Activated T-cell treated with anti-CD3 and anti-CD28 coated beads, Interleukin-2, amount 50 U/mL, for 24 hours (primary cell): Measurements from ENCODE around the gene DEDD2.

Experiments used
- DNase-seq: peaks from one replicate; pipeline ENCODE4 v3.0.0-alpha.2; 2020
- H3K27ac Mint-ChIP-seq: 2 replicates; pipeline ENCODE4 v1.8.0; 2020; ENCODE audit warnings: mild to moderate bottlenecking, mixed read lengths
- H3K27me3 Mint-ChIP-seq: 2 replicates; pipeline ENCODE4 v1.8.0; 2020; ENCODE audit warnings: mixed read lengths
- H3K36me3 Mint-ChIP-seq: 2 replicates; pipeline ENCODE4 v1.8.0; 2020; ENCODE audit warnings: low read depth, mixed read lengths
- H3K4me1 Mint-ChIP-seq: 2 replicates; pipeline ENCODE4 v1.8.0; 2020; ENCODE audit warnings: low read depth, mixed read lengths
- H3K4me3 Mint-ChIP-seq: 2 replicates; pipeline ENCODE4 v1.8.0; 2020; ENCODE audit warnings: mild to moderate bottlenecking, moderate library complexity, mixed read lengths
- H3K9me3 Mint-ChIP-seq: 2 replicates; pipeline ENCODE4 v1.8.0; 2020; ENCODE audit warnings: mixed read lengths

DEDD2 gene

DNA sequence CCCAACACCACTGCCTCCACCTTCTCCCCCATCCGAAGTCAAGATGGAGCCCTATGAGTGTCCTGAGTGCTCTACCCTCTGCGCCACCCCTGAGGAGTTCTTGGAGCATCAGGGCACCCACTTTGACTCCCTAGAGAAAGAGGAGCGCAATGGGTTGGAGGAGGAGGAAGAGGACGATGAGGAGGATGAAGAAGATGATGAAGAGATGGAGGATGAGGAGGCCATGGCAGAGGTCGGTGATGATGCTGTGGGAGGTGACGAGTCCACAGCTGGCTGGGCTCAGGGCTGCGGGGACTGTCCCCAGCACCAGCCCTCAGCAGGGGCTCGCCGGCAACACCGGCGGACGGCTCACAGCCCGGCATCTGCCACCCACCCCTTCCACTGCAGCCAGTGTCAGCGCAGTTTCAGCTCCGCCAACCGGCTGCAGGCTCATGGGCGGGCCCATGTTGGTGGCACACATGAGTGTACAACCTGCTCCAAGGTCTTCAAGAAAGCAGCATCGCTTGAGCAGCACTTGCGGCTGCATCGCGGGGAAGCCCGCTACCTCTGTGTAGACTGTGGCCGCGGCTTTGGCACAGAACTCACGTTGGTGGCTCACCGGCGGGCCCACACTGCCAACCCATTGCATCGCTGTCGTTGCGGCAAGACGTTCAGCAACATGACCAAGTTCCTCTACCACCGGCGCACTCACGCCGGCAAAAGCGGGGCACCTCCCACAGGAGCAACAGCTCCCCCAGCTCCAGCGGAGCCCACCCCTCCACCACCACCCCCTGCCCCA, 7.7 kb upstream of the DEDD2 start:
- Mint-ChIP-seq H3K27ac (no peak overlapping the region), H3K36me3 (peaks cover 79% of the 10 kb centered on the region), H3K4me1 (peaks cover 49% of the 10 kb centered on the region), H3K9me3 (no peaks in the 10 kb centered on the region), H3K27me3 (no peaks in the 10 kb centered on the region), H3K4me3 (no peak overlapping the region)
- DNase-seq = no peak

DNA sequence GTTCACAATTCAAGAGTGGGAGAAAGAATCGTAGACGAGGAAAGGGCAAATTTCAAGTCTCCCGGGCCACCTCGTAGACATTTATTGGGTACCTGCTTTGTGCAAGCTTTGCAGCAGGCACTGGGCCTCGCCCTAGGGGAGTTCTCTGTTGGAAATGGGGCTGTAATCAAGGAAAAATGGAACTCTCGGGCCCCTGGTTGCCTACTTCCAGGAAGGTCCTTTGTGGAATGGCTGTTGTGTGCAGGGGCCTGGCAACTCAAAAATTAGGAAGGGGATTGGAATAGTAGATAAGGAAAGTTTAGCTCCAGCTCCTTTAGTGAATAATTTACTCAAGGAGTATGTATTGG, 3.2 kb upstream of the DEDD2 start:
- Mint-ChIP-seq H3K4me3 (peak overlapping the region; percentile 93), H3K27me3 (no peaks in the 10 kb centered on the region), H3K9me3 (no peaks in the 10 kb centered on the region), H3K36me3 (peaks cover 49% of the 10 kb centered on the region), H3K4me1 (peaks cover 51% of the 10 kb centered on the region), H3K27ac (peak overlapping the region; percentile 96)
- DNase-seq = no peak

DNA sequence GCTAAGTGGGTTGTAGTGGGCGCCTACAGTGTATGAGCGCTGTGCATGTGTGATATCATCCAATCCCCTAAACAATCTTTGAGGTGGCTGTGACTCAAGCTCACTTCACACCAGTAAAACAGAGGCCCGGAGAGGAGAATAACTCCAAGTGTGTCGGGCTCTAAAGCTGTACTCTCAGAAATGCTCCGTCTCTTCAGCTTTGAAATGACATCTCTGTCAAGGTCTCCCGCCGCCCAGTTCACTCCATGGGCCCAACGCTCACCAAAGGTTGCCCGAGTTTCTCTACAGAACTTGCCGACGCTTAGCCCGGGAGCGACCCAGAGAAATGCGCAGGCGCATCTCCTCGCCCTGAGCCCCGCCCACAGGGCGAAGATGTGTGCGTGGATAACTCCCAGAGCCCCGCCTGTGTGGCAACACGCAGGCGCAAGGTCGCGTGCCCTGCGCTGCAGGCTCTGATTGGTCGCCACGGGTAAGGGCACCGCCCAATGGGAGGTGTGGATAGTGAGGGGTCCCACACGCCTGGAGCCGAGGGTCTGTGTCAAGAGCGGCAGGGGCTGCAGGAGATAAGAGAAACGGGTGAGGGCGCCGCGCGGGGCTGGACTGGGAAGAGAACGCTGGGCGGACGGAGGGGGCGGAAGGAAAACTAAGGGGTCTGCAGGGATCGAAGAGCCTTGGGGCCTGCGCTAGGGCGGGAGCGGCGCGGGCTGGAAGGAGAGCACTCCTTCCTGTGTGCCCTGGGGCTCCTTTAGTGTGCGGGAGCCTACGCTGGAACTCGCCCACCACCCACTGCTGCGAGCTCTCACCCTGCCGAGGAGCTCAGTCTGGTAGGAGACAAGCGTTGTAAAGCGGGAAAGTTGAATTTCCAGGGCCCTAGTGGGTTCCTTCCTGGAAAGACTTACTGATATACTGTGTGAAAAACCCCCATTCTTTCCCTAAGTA, 2.6 kb upstream of the DEDD2 start, which contains the start of gene ZNF526:
Gene ZNF526 (plus strand): TSS at position 501 of the 939 bp plus-strand sequence. CDS start 4,092 bp downstream, outside the sequence.
- Mint-ChIP-seq H3K4me3 (peak within 1 kb of the TSS; percentile 93), H3K27ac (peak within 1 kb of the TSS; percentile 96), H3K27me3 (no peaks in the 10 kb centered on the region), H3K36me3 (peaks cover 49% of the 10 kb centered on the region), H3K9me3 (no peaks in the 10 kb centered on the region), H3K4me1 (peaks cover 57% of the 10 kb centered on the region)
- peak; percentile 97 for DNase-seq

DNA sequence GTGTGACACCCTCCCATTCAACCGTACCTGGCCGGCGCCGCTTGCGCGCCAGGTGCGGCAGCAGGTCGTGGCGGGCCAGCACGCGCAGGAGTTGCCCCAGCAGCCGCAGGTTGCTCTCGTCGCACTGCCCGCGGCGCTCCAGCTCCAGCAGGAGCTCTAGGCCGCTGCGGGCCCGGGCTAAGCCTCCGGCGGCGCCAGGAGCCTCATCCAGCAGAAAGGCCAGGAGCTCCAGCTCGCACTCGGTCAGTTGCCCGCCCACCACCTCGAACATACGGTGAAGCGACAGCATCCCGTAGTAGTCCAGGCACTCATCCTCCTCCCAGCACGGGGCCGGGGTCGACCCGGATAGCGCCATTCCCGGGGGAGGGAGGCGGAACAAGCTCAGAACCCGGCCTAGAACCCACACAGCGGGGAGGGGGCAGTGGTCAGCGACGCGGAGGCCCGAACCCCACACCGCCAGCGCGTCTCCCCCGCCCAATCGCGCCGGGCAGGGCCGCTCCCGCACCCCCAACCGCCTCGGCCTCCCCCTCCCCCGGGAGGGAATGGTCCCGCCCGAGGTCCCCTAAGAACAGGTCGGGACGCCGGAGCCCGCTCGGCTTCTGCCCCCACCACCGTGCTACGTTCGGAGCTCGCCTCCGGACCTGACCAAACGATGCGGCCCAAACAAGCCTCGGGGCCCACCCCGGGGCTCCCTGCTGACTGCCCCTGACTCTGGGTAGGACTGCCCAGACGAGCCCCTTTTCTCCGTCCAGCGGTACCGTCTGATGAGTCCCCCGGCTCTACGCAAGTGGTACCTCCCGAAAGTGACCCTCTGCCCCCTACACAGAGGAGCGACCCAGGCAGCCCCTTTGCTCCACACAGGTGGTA, 591 bp downstream of the DEDD2 start:
- DNase-seq = peak; percentile 59

DNA sequence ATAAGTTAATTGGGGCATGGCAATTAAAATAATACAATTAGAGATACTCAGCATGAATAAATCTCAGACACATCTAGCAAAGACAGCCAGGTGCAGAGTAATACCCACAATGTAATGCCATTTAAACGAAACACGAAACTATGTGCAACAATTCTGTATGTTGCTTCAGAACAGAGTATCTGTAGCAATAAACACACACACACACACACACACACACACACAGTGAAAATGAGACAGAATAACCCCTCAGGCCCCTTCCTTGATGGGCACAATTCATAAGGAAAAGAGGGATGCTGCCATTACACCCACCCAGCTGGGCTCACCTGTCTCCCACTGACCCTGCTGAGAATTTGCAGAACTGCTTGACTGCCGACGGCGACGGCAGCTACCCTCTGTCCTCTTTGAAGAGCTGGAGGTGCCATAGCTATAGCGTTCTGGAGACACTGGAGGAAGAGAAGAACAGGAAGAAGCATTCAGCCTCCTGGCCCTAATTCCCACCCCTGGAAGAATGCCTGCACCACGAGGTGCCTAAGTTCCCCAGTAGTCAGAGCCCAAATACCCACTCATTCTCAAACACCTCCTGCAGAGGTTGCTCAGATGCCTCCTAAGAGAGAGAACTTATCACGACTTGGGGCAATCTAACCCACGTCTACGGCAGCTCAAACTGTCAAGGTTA, 2.5 kb downstream of the DEDD2 start:
- Mint-ChIP-seq H3K4me3 (peak overlapping the region; percentile 92), H3K36me3 (peaks cover 62% of the 10 kb centered on the region), H3K27ac (peak overlapping the region; percentile 96), H3K9me3 (no peaks in the 10 kb centered on the region), H3K4me1 (peaks cover 64% of the 10 kb centered on the region), H3K27me3 (no peaks in the 10 kb centered on the region)
- no peak for DNase-seq

More for the DNA sequence above, 591 bp downstream of the DEDD2 start:
- Mint-ChIP-seq H3K9me3 (no peaks in the 10 kb centered on the region), H3K4me3 (peak overlapping the region; percentile 92), H3K27me3 (no peaks in the 10 kb centered on the region), H3K36me3 (peaks cover 59% of the 10 kb centered on the region), H3K27ac (peak overlapping the region; percentile 96), H3K4me1 (peaks cover 71% of the 10 kb centered on the region)

DNA sequence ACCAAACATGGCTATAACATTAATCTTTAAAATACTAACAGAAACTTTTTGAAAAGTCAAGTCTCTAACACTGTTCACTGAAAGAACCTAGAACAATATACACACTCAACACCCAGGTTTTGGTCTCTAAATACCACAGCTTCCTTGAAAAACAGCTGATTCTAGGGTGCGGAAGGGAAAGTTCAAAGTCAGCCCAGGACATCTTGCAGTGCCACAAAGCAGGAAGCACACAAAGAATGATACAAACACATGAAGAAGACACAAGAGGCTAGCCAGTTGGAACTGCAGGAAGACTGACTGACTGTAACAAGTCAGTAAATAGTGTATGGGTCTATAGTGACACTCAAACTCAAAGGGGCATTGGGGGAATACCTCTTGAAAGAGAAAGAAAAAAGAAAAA, 4.6 kb downstream of the DEDD2 start:
- H3K4me1 Mint-ChIP-seq = peaks cover 60% of the 10 kb centered on the region
- H3K27ac Mint-ChIP-seq = peak overlapping the region; percentile 96
- H3K4me3 Mint-ChIP-seq = no peak overlapping the region
- H3K27me3 Mint-ChIP-seq = no peaks in the 10 kb centered on the region
- H3K9me3 Mint-ChIP-seq = no peaks in the 10 kb centered on the region
- no peak for DNase-seq
- peaks cover 82% of the 10 kb centered on the region for H3K36me3 Mint-ChIP-seq

DNA sequence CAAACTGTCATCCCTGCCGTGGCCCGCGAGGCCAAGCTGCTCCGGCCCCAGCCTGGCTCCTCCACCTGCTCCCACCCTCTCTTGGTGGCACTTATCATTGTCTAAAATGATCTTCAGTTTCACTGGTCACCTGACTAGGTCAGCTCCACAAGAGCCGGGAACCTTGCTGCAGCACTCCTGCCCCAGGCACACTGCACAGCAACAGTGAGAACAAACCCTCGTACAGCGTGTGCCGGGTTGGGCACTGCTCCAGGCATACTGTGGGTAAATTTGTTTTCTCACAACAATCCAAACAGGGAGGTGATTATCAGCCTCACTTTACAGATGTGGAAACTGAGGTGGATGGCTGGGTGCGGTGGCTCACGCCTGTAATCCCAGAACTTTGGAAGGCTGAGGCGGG, 8.9 kb downstream of the DEDD2 start:
- Mint-ChIP-seq H3K36me3 (peaks cover 87% of the 10 kb centered on the region), H3K4me1 (peaks cover 63% of the 10 kb centered on the region), H3K27ac (peak overlapping the region; percentile 89), H3K9me3 (no peaks in the 10 kb centered on the region), H3K27me3 (no peaks in the 10 kb centered on the region), H3K4me3 (no peak overlapping the region)
- DNase-seq = no peak

DNA sequence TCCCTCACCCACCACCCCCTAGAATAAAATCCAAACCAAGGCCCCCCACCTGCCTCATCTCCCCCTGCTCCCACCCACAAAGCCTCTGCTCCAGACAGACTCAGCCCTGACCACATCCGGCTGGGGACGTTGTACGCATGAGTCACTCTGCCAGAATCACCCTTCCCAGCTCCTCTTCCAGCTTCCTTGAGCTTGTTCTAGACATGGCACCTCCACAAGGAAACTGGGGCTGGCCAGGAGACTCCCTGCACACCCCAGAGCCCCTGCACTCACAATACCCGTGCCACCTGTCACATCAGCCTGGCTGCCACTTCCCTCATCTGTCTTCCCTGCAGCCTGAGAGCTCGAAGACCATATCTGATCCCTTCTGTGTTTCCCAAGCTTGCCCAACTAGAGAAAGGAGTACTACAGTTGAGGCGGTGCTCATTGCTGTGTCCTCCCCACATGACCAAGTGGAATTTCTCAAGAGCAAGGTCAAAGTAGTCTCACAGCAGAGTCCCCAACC, 9.7 kb downstream of the DEDD2 start:
- Mint-ChIP-seq H3K4me3 (no peak overlapping the region), H3K36me3 (peaks cover 87% of the 10 kb centered on the region)

DNA sequence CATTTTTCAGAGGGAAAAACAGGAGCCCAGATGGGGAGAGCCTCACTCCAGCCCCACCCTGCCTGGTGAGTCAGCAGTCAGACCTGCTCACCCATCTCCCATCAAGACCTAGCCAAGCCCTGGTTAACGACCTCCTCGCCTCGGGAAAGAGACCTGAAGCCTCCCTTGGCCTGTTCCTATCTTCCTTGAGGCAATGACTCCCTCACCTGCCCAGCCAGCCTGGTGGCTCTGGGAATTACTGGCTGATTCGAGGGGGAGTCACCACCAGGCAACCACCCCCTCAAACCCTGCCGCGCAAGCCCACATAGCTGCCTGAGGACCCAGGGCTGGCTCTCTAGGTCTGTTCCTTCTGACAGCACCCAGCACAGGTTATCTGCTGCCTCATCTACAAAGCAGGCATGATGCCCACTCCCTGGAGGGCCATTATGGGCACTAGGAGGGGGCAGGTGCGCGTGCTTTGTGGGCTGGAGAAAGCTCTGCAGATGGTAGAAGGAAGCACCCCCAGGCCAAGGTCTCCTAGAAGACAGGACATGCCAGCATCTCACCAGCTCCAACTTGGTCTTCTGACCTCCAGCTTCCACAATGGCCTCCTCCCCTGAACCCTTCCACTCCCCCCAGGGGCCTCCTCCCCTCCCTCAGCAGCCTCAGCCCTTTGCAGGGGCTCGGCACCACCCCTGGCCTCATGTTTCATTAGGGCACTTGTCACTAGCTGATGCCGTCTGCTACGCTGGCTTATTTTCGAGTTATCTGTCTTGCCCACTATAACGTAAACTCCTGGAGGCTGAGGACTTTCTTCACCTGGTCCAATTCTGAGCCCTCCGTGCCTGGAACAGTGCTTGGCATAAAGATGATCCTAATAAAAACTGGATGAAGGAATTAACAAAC, 10.4 kb downstream of the DEDD2 start:
- peak overlapping the region; percentile 89 for H3K27ac Mint-ChIP-seq
- H3K36me3 Mint-ChIP-seq = peaks cover 87% of the 10 kb centered on the region
- H3K27me3 Mint-ChIP-seq = no peaks in the 10 kb centered on the region
- no peaks in the 10 kb centered on the region for H3K9me3 Mint-ChIP-seq
- H3K4me1 Mint-ChIP-seq = peaks cover 66% of the 10 kb centered on the region
- no peak overlapping the region for H3K4me3 Mint-ChIP-seq
- DNase-seq = no peak

More for the DNA sequence above, 9.7 kb downstream of the DEDD2 start:
- no peak for DNase-seq
- no peaks in the 10 kb centered on the region for H3K9me3 Mint-ChIP-seq
- H3K27ac Mint-ChIP-seq = peak overlapping the region; percentile 89
- no peaks in the 10 kb centered on the region for H3K27me3 Mint-ChIP-seq
- H3K4me1 Mint-ChIP-seq = peaks cover 63% of the 10 kb centered on the region

DNA sequence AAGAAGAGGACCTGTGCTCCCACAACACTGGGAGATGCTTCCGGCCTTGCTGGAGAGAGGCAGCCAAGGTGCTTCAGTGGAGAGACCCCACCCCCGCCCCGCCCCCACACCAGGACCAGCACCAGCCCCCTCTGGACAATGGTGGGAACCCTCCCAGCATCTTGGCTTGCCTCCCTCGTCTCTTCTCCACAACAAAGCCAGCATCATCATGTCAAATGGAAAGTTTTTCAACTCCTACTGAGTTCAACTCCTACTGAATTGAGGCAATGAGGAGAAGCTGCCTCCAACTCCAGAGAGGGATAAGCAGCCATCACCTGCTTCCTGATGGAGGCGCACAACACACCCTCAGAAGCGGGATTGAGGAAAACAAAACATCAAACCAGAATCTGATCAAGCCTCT, 12.8 kb downstream of the DEDD2 start:
- Mint-ChIP-seq H3K27ac (peak overlapping the region; percentile 96), H3K4me1 (peaks cover 86% of the 10 kb centered on the region), H3K27me3 (no peaks in the 10 kb centered on the region), H3K4me3 (no peak overlapping the region), H3K9me3 (no peaks in the 10 kb centered on the region), H3K36me3 (peaks cover 94% of the 10 kb centered on the region)
- DNase-seq = no peak

DNA sequence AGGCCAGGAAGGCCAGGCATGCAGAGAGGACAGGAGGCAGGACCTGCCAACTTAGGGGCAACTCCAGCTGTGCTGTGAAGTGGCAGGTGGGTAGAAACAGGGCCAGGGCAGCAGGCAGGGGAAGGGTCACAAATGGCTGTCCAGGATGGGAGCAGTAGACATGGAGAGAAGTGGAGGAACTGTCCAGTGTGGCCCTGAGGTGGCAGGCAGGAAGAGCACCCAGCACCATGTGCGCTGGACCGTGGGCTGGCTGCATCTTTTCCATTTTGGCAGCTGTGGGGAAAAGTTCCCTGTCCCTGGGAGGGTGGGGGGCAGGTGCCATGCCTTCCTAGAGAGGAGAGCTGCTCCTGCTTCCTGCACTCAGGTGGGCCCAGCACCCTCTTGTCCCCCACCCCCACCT, 13.8 kb downstream of the DEDD2 start:
- Mint-ChIP-seq H3K9me3 (no peaks in the 10 kb centered on the region), H3K27ac (peak overlapping the region; percentile 96), H3K4me1 (peaks cover 90% of the 10 kb centered on the region), H3K36me3 (peaks cover 95% of the 10 kb centered on the region), H3K4me3 (no peak overlapping the region), H3K27me3 (no peaks in the 10 kb centered on the region)
- DNase-seq = no peak

DNA sequence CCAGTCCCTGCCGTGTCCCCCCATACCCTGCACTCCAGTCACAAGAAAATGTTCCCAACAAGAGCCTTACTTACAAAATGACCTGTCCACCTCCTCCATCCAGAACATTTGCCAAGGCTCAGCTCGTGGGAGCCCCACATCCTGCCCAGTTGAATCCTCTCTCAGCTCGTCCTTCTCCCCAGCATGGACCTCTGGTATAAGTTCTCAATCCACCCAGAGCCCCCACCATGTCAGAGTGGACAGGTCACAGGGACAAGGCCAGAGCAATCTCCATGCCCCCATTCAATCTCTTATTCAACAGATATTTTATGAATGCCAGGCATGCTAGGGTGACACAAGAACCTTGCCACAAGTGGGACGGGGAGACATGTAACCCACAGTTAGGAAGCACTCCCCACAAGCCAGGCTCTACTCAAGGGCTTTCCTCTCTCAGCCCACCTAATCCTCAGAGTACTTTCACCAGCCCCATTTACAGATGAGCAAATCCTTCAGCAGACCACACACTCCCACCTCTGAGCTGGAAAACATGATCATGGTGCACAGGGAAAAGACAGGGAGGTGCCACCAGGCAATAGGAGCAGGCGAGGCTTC, 15.1 kb downstream of the DEDD2 start:
- no peaks in the 10 kb centered on the region for H3K9me3 Mint-ChIP-seq
- H3K36me3 Mint-ChIP-seq = peaks cover 94% of the 10 kb centered on the region
- peak overlapping the region; percentile 96 for H3K27ac Mint-ChIP-seq
- H3K4me1 Mint-ChIP-seq = peaks cover 85% of the 10 kb centered on the region
- peak overlapping the region; percentile 24 for H3K4me3 Mint-ChIP-seq
- DNase-seq = no peak
- no peaks in the 10 kb centered on the region for H3K27me3 Mint-ChIP-seq
